AG09319 (cell line): ENCODE results near the gene CEND1.
A peak's percentile ranks its signal among the peaks of the same experiment; 100 is the strongest.

Experiments
- DNase-seq: peaks from one replicate; pipeline ENCODE4 v3.0.0-alpha.2; 2010; ENCODE audit warnings: low read depth; ENCODE audit errors: extremely low read depth
- TF ChIP-seq, protein P1 (sequence below): IDR thresholded peaks from 2 replicates; pipeline ENCODE4 v1.5.1; 2011; ENCODE audit warnings: low read depth, mild to moderate bottlenecking, inconsistent platforms, low read length, moderate library complexity

Gene CEND1

DNA sequence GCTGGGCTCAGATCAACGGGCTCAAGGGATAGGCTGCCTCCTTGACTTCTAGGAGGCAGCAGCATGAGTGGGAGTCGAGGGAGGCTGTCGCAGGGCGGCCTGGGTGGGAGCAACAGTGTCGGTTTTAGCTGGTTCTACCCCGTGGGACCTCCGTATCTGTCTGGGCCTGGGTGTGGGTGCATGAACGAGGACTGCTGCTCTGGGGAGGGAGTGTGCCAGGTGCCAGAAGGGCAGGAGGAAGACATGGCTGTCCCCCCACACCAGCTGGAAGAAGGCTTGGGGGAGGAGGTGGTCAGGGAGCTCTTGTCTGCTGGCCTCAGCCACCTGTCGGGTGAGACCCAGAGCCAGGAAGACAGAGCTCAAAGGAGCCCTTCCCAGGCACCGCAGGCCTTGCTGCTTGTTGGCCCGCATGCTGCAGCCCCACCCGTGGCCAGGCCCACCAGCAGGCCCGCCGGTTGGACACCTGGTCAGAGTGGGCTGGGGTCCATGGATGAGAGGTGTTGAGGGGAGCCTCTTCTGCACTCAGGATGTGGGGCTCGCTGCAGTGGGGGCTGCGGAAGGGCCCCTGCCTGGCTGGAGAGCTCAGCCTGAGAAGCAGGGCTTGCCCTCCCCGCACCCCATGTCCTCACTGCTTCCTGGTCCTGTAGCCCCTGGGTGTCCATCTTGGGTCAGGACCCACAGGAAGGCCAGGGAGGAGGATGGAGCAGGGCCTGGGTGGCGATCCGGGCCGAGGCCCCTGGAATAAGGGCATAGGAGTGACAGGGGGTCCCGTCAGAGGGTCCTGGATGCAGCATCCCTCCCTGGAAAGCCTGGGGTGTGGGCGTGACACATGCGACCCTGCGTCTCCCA, 3.4 kb downstream of the CEND1 start:
- TF ChIP-seq, protein P1, sequence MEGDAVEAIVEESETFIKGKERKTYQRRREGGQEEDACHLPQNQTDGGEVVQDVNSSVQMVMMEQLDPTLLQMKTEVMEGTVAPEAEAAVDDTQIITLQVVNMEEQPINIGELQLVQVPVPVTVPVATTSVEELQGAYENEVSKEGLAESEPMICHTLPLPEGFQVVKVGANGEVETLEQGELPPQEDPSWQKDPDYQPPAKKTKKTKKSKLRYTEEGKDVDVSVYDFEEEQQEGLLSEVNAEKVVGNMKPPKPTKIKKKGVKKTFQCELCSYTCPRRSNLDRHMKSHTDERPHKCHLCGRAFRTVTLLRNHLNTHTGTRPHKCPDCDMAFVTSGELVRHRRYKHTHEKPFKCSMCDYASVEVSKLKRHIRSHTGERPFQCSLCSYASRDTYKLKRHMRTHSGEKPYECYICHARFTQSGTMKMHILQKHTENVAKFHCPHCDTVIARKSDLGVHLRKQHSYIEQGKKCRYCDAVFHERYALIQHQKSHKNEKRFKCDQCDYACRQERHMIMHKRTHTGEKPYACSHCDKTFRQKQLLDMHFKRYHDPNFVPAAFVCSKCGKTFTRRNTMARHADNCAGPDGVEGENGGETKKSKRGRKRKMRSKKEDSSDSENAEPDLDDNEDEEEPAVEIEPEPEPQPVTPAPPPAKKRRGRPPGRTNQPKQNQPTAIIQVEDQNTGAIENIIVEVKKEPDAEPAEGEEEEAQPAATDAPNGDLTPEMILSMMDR: no peak
- no peak for DNase-seq

DNA sequence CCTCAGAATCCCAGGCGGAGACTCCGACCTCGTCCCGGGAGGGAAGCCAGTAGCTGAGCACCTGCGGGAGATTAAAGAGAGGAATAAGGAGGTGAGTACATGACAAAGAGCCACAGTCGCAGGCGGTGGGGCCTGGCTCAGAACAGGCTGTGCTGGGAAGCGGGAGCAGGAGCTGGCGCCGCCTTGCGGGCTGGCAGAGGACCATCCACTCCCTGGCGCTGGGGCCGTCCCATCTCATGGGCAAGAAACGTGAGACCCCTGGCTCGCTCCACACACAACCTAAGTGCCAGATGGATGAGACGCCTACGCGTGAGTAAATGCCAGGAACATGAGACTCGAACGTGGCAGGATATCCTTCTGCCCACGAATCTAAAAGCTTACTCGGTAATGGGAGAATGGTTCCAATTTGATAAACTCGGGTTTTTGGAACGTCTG, 6.3 kb downstream of the CEND1 start:
- peak; percentile 91 for DNase-seq

DNA sequence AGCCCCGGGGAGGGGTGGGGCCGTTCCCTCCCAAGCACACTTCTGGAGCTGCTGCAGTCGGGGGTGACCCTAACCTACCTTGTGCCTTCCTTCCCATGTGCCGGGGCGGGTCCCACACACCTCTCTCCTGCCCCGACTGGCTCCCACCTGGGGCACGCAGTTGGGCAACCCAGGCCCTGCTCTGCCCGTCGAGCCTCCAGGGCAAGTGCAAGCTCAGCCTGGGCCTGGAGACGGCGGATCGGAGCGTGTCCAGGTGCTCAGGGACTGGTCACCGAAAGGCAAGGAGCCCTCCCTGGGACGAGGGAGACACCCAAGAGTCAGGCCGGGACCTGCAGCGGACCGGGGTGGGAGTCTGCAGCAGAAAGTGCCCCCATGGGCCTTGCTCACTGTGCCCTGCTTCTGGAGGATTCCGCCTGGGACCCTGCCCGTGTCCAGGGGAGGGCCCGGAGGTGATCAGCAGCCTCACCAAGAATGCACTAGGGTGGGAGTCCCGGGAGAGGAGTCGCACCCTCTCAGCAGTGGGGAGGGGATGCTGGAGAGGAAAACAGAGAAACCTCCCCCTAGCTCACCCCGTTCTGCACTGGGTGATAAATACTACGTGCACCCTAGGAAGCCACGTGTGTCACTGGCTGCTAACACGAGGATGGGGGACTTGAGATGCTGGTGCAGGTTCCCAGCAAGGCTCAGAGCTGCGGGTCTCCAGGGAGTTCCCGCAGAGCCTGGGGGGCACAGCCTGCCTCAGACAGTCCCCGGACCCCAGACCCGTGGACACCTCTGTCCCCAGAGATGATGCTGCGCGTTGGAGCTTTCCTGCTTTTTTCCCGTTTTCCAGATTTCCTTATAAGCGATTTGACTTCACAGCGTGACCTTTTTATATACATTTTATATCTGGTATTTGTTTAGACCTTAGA, 7.4 kb downstream of the CEND1 start:
- TF ChIP-seq, protein P1: no peak
- DNase-seq: no peak

More for the DNA sequence above, 6.3 kb downstream of the CEND1 start:
- TF ChIP-seq, protein P1: peak; percentile 93

DNA sequence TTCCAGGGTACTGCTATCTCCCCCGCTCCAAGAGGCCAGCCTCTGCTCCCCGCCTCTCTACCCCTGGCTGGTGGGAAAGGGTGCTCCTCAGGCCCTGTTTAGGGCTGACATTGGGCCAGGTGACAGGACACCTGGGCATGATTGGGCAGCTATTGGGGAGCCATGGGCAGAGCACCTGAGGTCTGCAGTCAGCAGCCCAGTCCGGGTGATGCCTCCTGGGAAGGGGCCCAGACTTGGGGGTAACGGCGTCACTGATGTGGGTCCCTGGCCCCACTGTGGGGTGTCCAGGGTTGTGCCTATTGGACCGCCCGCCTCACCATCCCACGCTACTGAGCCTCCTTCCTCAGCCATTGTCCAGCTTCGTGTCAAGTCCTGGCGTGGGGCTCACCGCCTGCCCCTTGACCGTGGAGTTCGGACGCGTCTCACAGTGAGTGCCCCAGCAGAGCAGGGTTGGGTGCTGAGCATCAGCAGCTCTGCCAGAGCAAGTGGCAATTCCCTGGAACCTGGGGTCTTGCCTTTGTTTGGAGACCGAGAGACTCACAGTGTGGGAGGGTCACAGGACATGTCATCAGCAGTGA, 9.8 kb downstream of the CEND1 start:
- DNase-seq: no peak
- TF ChIP-seq, protein P1: no peak

DNA sequence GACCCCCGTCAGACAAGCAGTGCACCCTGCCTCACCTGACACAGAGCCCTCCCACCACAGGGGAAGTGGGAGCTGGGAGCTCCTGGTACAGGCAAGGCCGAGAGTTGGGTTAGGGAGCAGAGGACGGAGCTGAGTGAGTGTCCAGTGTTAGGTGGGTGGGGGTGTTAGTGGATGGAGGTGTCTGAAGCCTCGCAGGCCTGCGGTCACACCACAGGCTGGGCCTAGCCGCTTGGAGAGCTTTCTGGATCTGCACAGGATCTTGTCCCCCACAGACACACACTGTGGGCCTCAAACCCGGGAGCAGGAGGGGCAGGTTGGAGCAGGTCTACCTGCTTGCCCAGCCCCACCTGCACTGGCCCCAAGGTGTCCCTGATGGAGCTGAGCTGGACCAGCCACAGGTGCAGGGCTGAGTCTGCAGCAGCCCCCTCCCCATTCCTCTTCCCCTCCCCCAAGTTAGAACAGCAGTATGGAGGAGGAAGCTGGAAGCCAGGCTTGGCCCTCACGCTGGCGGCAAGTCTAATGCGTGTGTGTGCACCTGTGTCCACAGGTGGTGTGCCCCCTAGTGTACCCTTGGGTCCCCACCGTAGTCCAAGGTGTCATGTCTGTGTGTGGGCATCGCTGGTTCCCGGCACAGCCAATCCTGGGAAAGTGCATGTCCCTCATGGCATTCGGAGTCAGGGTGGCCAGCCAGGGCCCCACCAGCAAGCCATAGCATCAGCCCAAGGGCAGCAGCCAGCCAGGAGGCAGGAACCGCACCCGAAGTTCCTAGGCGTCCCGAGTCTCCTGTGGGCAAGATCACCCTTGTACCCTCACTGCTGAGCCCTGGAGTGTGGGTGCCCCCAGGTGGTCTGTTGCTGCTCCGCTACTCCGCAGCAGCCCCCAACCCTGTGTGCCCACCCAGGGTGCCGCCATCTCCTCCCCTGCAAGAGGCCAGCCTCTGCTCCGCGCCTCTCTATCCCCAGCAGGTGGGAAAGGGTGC, 10.6 kb downstream of the CEND1 start:
- TF ChIP-seq, protein P1: no peak
- DNase-seq: no peak
